ENCODE measurements around the gene CD200R1L.
A peak's percentile ranks its signal among the peaks of the same experiment; 100 is the strongest.

The CD200R1L gene

GRCh38 chr3:112810561-112810960 lies 36.1 kb downstream of the CD200R1L start:
- Histone ChIP-seq H3K27ac (ENCODE audit: low read depth, low read length) (peak overlapping the region; percentile 80), H3K36me3 (ENCODE audit: insufficient read depth, low read length) (no peaks in the 10 kb centered on the region), H3K4me1 (ENCODE audit: control insufficient read depth, insufficient read depth, low read length, unreplicated experiment) (peaks cover 38% of the 10 kb centered on the region), H2AFZ (ENCODE audit: low read length, unreplicated experiment) (no peak overlapping the region), H3K27me3 (ENCODE audit: insufficient read depth, low read length) (no peaks in the 10 kb centered on the region), H3K79me2 (ENCODE audit: control insufficient read depth, insufficient read depth, low read length, unreplicated experiment) (no peaks in the 10 kb centered on the region), H3K4me3 (ENCODE audit: low read depth, low read length) (no peak overlapping the region)

GRCh38 chr3:112808136-112808535 lies 38.5 kb downstream of the CD200R1L start:
- H2AFZ ChIP-seq (ENCODE audit: low read length, unreplicated experiment), result no peak overlapping the region
- peaks cover 27% of the 10 kb centered on the region for H3K4me1 ChIP-seq (ENCODE audit: control insufficient read depth, insufficient read depth, low read length, unreplicated experiment)
- H3K36me3 ChIP-seq (ENCODE audit: insufficient read depth, low read length), result no peaks in the 10 kb centered on the region
- H3K79me2 ChIP-seq (ENCODE audit: control insufficient read depth, insufficient read depth, low read length, unreplicated experiment), result no peaks in the 10 kb centered on the region
- no peak overlapping the region for H3K27ac ChIP-seq (ENCODE audit: low read depth, low read length)
- H3K4me3 ChIP-seq (ENCODE audit: low read depth, low read length), result no peak overlapping the region
- H3K27me3 ChIP-seq (ENCODE audit: insufficient read depth, low read length), result no peaks in the 10 kb centered on the region

- Histone ChIP-seq H3K36me3 (ENCODE audit: insufficient read depth, low read length) (no peaks in the 10 kb centered on the region), H3K4me1 (ENCODE audit: control insufficient read depth, insufficient read depth, low read length, unreplicated experiment) (peaks cover 23% of the 10 kb centered on the region), H3K4me3 (ENCODE audit: low read depth, low read length) (no peak overlapping the region), H3K79me2 (ENCODE audit: control insufficient read depth, insufficient read depth, low read length, unreplicated experiment) (no peaks in the 10 kb centered on the region), H3K27ac (ENCODE audit: low read depth, low read length) (no peak overlapping the region), H2AFZ (ENCODE audit: low read length, unreplicated experiment) (no peak overlapping the region), H3K27me3 (ENCODE audit: insufficient read depth, low read length) (no peaks in the 10 kb centered on the region)
Measured at GRCh38 chr3:112807685-112808084, 39.0 kb downstream of the CD200R1L start.

GRCh38 chr3:112806903-112807302 lies 39.8 kb downstream of the CD200R1L start:
- Histone ChIP-seq H3K79me2 (ENCODE audit: control insufficient read depth, insufficient read depth, low read length, unreplicated experiment) (no peaks in the 10 kb centered on the region), H3K27me3 (ENCODE audit: insufficient read depth, low read length) (no peaks in the 10 kb centered on the region), H3K4me3 (ENCODE audit: low read depth, low read length) (no peak overlapping the region), H2AFZ (ENCODE audit: low read length, unreplicated experiment) (no peak overlapping the region), H3K36me3 (ENCODE audit: insufficient read depth, low read length) (no peaks in the 10 kb centered on the region), H3K4me1 (ENCODE audit: control insufficient read depth, insufficient read depth, low read length, unreplicated experiment) (peaks cover 15% of the 10 kb centered on the region), H3K27ac (ENCODE audit: low read depth, low read length) (no peak overlapping the region)

- Histone ChIP-seq H3K27me3 (ENCODE audit: insufficient read depth, low read length) (no peaks in the 10 kb centered on the region), H3K79me2 (ENCODE audit: control insufficient read depth, insufficient read depth, low read length, unreplicated experiment) (no peaks in the 10 kb centered on the region), H3K27ac (ENCODE audit: low read depth, low read length) (no peak overlapping the region), H2AFZ (ENCODE audit: low read length, unreplicated experiment) (no peak overlapping the region), H3K4me1 (ENCODE audit: control insufficient read depth, insufficient read depth, low read length, unreplicated experiment) (peaks cover under 1% of the 10 kb centered on the region), H3K4me3 (ENCODE audit: low read depth, low read length) (no peak overlapping the region), H3K36me3 (ENCODE audit: insufficient read depth, low read length) (no peaks in the 10 kb centered on the region)
Measured at GRCh38 chr3:112805126-112805525, 41.5 kb downstream of the CD200R1L start.

GRCh38 chr3:112804021-112804420 lies 42.6 kb downstream of the CD200R1L start:
- Histone ChIP-seq H3K79me2 (ENCODE audit: control insufficient read depth, insufficient read depth, low read length, unreplicated experiment) (no peaks in the 10 kb centered on the region), H3K36me3 (ENCODE audit: insufficient read depth, low read length) (no peaks in the 10 kb centered on the region), H3K4me1 (ENCODE audit: control insufficient read depth, insufficient read depth, low read length, unreplicated experiment) (peaks cover 8% of the 10 kb centered on the region), H3K27me3 (ENCODE audit: insufficient read depth, low read length) (no peaks in the 10 kb centered on the region), H3K4me3 (ENCODE audit: low read depth, low read length) (no peak overlapping the region), H3K27ac (ENCODE audit: low read depth, low read length) (no peak overlapping the region), H2AFZ (ENCODE audit: low read length, unreplicated experiment) (no peak overlapping the region)

- H3K79me2 ChIP-seq (ENCODE audit: control insufficient read depth, insufficient read depth, low read length, unreplicated experiment), result no peaks in the 10 kb centered on the region
- H3K36me3 ChIP-seq (ENCODE audit: insufficient read depth, low read length), result no peaks in the 10 kb centered on the region
- H3K27ac ChIP-seq (ENCODE audit: low read depth, low read length), result no peak overlapping the region
- no peak overlapping the region for H2AFZ ChIP-seq (ENCODE audit: low read length, unreplicated experiment)
- no peak overlapping the region for H3K4me3 ChIP-seq (ENCODE audit: low read depth, low read length)
- no peaks in the 10 kb centered on the region for H3K27me3 ChIP-seq (ENCODE audit: insufficient read depth, low read length)
- peaks cover 8% of the 10 kb centered on the region for H3K4me1 ChIP-seq (ENCODE audit: control insufficient read depth, insufficient read depth, low read length, unreplicated experiment)
Measured at GRCh38 chr3:112803467-112803866, 43.2 kb downstream of the CD200R1L start.

GRCh38 chr3:112802338-112802737 lies 44.3 kb downstream of the CD200R1L start:
- no peaks in the 10 kb centered on the region for H3K36me3 ChIP-seq (ENCODE audit: insufficient read depth, low read length)
- H3K4me1 ChIP-seq (ENCODE audit: control insufficient read depth, insufficient read depth, low read length, unreplicated experiment), result peaks cover 8% of the 10 kb centered on the region
- H3K27me3 ChIP-seq (ENCODE audit: insufficient read depth, low read length), result no peaks in the 10 kb centered on the region
- no peak overlapping the region for H3K4me3 ChIP-seq (ENCODE audit: low read depth, low read length)
- no peak overlapping the region for H3K27ac ChIP-seq (ENCODE audit: low read depth, low read length)
- H2AFZ ChIP-seq (ENCODE audit: low read length, unreplicated experiment), result no peak overlapping the region
- H3K79me2 ChIP-seq (ENCODE audit: control insufficient read depth, insufficient read depth, low read length, unreplicated experiment), result no peaks in the 10 kb centered on the region

GRCh38 chr3:112799946-112800345 lies 46.7 kb downstream of the CD200R1L start:
- H3K27me3 ChIP-seq (ENCODE audit: insufficient read depth, low read length), result no peaks in the 10 kb centered on the region
- H3K27ac ChIP-seq (ENCODE audit: low read depth, low read length), result 0 out of 2 replicates have a peak overlapping the region, but pooled peaks have one; percentile 12
- H2AFZ ChIP-seq (ENCODE audit: low read length, unreplicated experiment), result peak overlapping the region; percentile 62

GRCh38 chr3:112794622-112795172 lies 52.0 kb downstream of the CD200R1L start:
- no peak overlapping the region for H2AFZ ChIP-seq (ENCODE audit: low read length, unreplicated experiment)
- peaks cover 9% of the 10 kb centered on the region for H3K4me1 ChIP-seq (ENCODE audit: control insufficient read depth, insufficient read depth, low read length, unreplicated experiment)
- no peak overlapping the region for H3K27ac ChIP-seq (ENCODE audit: low read depth, low read length)
- H3K79me2 ChIP-seq (ENCODE audit: control insufficient read depth, insufficient read depth, low read length, unreplicated experiment), result no peaks in the 10 kb centered on the region
- H3K36me3 ChIP-seq (ENCODE audit: insufficient read depth, low read length), result no peaks in the 10 kb centered on the region
- H3K27me3 ChIP-seq (ENCODE audit: insufficient read depth, low read length), result no peaks in the 10 kb centered on the region
- H3K4me3 ChIP-seq (ENCODE audit: low read depth, low read length), result no peak overlapping the region

More at GRCh38 chr3:112799946-112800345, 46.7 kb downstream of the CD200R1L start:
- Histone ChIP-seq H3K36me3 (ENCODE audit: insufficient read depth, low read length) (no peaks in the 10 kb centered on the region), H3K4me1 (ENCODE audit: control insufficient read depth, insufficient read depth, low read length, unreplicated experiment) (peaks cover 8% of the 10 kb centered on the region), H3K79me2 (ENCODE audit: control insufficient read depth, insufficient read depth, low read length, unreplicated experiment) (no peaks in the 10 kb centered on the region), H3K4me3 (ENCODE audit: low read depth, low read length) (no peak overlapping the region)

GRCh38 chr3:112793326-112794081 lies 53.2 kb downstream of the CD200R1L start:
- H3K27ac ChIP-seq (ENCODE audit: low read depth, low read length), result no peak overlapping the region

More at GRCh38 chr3:112793326-112794081, 53.2 kb downstream of the CD200R1L start:
- H3K79me2 ChIP-seq (ENCODE audit: control insufficient read depth, insufficient read depth, low read length, unreplicated experiment), result no peaks in the 10 kb centered on the region
- H3K4me1 ChIP-seq (ENCODE audit: control insufficient read depth, insufficient read depth, low read length, unreplicated experiment), result peaks cover 6% of the 10 kb centered on the region
- no peaks in the 10 kb centered on the region for H3K27me3 ChIP-seq (ENCODE audit: insufficient read depth, low read length)
- no peak overlapping the region for H3K4me3 ChIP-seq (ENCODE audit: low read depth, low read length)
- H2AFZ ChIP-seq (ENCODE audit: low read length, unreplicated experiment), result no peak overlapping the region
- no peaks in the 10 kb centered on the region for H3K36me3 ChIP-seq (ENCODE audit: insufficient read depth, low read length)

All from ACC112 (cell line).